Measurements from ENCODE around the gene PLCB1.

GRCh38 chr20:8326191-8326590 is 194.1 kb downstream of the PLCB1 start:
- TF ChIP-seq CTCF (conservative IDR thresholded peaks at IDR 0.05; ENCODE audit: low read depth, low read length) (no peak), MAFK (IDR thresholded peaks at IDR 0.05; ENCODE audit: low read depth, low read length) (no peak), MAZ (IDR thresholded peaks at IDR 0.05; ENCODE audit: borderline replicate concordance, low read depth, low read length) (no peak), POLR2A (IDR thresholded peaks at IDR 0.05; ENCODE audit: low read depth, low read length) (no peak), RFX5 (IDR thresholded peaks at IDR 0.05; ENCODE audit: low read depth, low read length) (no peak), CEBPB (IDR thresholded peaks at IDR 0.05; ENCODE audit: low read depth, low read length) (no peak), RCOR1 (IDR thresholded peaks at IDR 0.05; ENCODE audit: insufficient replicate concordance, low read length) (no peak), MXI1 (IDR thresholded peaks at IDR 0.05; ENCODE audit: borderline replicate concordance, low read depth, low read length) (no peak)
- TF ChIP-seq, protein P1, sequence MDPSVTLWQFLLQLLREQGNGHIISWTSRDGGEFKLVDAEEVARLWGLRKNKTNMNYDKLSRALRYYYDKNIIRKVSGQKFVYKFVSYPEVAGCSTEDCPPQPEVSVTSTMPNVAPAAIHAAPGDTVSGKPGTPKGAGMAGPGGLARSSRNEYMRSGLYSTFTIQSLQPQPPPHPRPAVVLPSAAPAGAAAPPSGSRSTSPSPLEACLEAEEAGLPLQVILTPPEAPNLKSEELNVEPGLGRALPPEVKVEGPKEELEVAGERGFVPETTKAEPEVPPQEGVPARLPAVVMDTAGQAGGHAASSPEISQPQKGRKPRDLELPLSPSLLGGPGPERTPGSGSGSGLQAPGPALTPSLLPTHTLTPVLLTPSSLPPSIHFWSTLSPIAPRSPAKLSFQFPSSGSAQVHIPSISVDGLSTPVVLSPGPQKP (IDR thresholded peaks at IDR 0.05; ENCODE audit: borderline replicate concordance, low read depth, low read length) = no peak
- TF ChIP-seq, protein P2, sequence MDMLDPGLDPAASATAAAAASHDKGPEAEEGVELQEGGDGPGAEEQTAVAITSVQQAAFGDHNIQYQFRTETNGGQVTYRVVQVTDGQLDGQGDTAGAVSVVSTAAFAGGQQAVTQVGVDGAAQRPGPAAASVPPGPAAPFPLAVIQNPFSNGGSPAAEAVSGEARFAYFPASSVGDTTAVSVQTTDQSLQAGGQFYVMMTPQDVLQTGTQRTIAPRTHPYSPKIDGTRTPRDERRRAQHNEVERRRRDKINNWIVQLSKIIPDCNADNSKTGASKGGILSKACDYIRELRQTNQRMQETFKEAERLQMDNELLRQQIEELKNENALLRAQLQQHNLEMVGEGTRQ (IDR thresholded peaks at IDR 0.05; ENCODE audit: low read depth, low read length) = no peak
